SK-N-SH (cell line): ENCODE results near the gene CCR6. TPM values are rescaled to one million over a fixed set of nuclear protein-coding genes. Genes with fewer than 3 reads are reported as not detected.

ENCODE experiments used
- CTCF ChIA-PET: fragments of 300-600, 350-600 bp; formaldehyde crosslinking; extraction: SDS; loops from one replicate; lab custom pipeline; 2021; lab: Yijun Ruan, JAX
- POLR2A ChIA-PET: fragments of 350-600 bp; sonication (Branson Sonifier 250); formaldehyde crosslinking; extraction: SDS; loops from one replicate; lab custom pipeline; 2020; ENCODE audit warnings: antibody characterized with exemption, inconsistent platforms; lab: Yijun Ruan, JAX
- DNase-seq: peaks from one replicate; pipeline ENCODE4 v3.0.0; 2012
- H2AFZ ChIP-seq: fragments of 200-600 bp; sonication (generic); 2 replicates; pipeline ENCODE4 v1.8.1; 2016; ENCODE audit warnings: antibody characterized with exemption, mild to moderate bottlenecking, low read depth
- H3F3A ChIP-seq: fragments of 200-600 bp; sonication (generic); replicated peaks from 2 replicates; pipeline ENCODE3; 2016; ENCODE audit warnings: antibody characterized with exemption, mild to moderate bottlenecking; ENCODE audit not compliant: insufficient read depth
- H3K27ac ChIP-seq, 2 experiments: fragments of 200-500 bp in 1 of 2; fragments of 200-600 bp in 1 of 2; sonication (Bioruptor generic) in 1 of 2; sonication (generic), shearing (Covaris generic) in 1 of 2; 2 replicates each; pipeline versions ENCODE4 v1.5.1 to v1.6.1; 2014 to 2016; ENCODE audit warnings: low read depth in 2 of 2, inconsistent platforms in 1 of 2, low read length in 1 of 2, mild to moderate bottlenecking in 1 of 2, mixed read lengths in 1 of 2
- H3K27me3 ChIP-seq: fragments of 200-600 bp; sonication (generic), shearing (Covaris generic); 2 replicates; pipeline ENCODE4 v1.6.1; 2016; ENCODE audit warnings: mixed run types; ENCODE audit not compliant: insufficient read depth
- H3K36me3 ChIP-seq, 2 experiments: fragments of 200-500 bp in 1 of 2; fragments of 200-600 bp in 1 of 2; sonication (Bioruptor generic) in 1 of 2; sonication (generic) in 1 of 2; replicated peaks in 1 of 2; 2 replicates each; pipeline versions ENCODE3 to v1.5.1; 2014 to 2016; ENCODE audit warnings: low read length in 1 of 2, mild to moderate bottlenecking in 1 of 2; ENCODE audit not compliant: insufficient read depth in 2 of 2, control insufficient read depth in 1 of 2
- H3K4me1 ChIP-seq, 2 experiments: fragments of 200-500 bp in 1 of 2; fragments of 200-600 bp in 1 of 2; sonication (Bioruptor generic) in 1 of 2; sonication (generic), shearing (Covaris generic) in 1 of 2; 2 replicates each; pipeline versions ENCODE4 v1.5.1 to v1.6.1; 2014 to 2016; ENCODE audit warnings: low read depth in 1 of 2, low read length in 1 of 2, mixed run types in 1 of 2; ENCODE audit not compliant: insufficient read depth in 2 of 2, control insufficient read depth in 1 of 2
- H3K4me2 ChIP-seq: fragments of 200-600 bp; sonication (generic), shearing (Covaris generic); 2 replicates; pipeline ENCODE4 v1.6.1; 2017; ENCODE audit warnings: mixed run types
- H3K4me3 ChIP-seq, 2 experiments: fragments of 200-500 bp in 1 of 2; fragments of 200-600 bp in 1 of 2; sonication (Bioruptor generic) in 1 of 2; sonication (generic), shearing (Covaris generic) in 1 of 2; 2 replicates each; pipeline versions ENCODE4 v1.5.1 to v1.8.1; 2014 to 2016; ENCODE audit warnings: low read depth in 2 of 2, inconsistent platforms in 1 of 2, low read length in 1 of 2, mild to moderate bottlenecking in 1 of 2, mixed read lengths in 1 of 2, moderate library complexity in 1 of 2
- H3K79me2 ChIP-seq: fragments of 200-600 bp; sonication (generic); 2 replicates; pipeline ENCODE4 v1.8.1; 2017; ENCODE audit warnings: mild to moderate bottlenecking; ENCODE audit not compliant: insufficient read depth
- H3K9ac ChIP-seq: fragments of 200-600 bp; sonication (generic); 2 replicates; pipeline ENCODE4 v1.6.1; 2017; ENCODE audit warnings: mixed run types
- H3K9me2 ChIP-seq: fragments of 200-600 bp; sonication (generic); 2 replicates; pipeline ENCODE4 v1.6.1; 2017; ENCODE audit warnings: mixed run types
- H3K9me3 ChIP-seq: fragments of 200-600 bp; sonication (generic); 2 replicates; pipeline ENCODE4 v1.6.1; 2017; ENCODE audit warnings: mixed run types, mild to moderate bottlenecking, moderate library complexity
- H4K20me1 ChIP-seq: fragments of 200-600 bp; sonication (generic); 2 replicates; pipeline ENCODE4 v1.6.1; 2017; ENCODE audit warnings: mild to moderate bottlenecking, mixed run types; ENCODE audit not compliant: insufficient read depth
- ELF1 ChIP-seq: IDR thresholded peaks from 2 replicates; pipeline ENCODE4 v1.4.0; 2012
- EZH2phosphoT487 ChIP-seq: fragments of 200-600 bp; sonication (generic); IDR thresholded peaks from 2 replicates; pipeline ENCODE4 v1.6.1; 2017; ENCODE audit warnings: low read depth, mixed run types, mild to moderate bottlenecking, antibody characterized with exemption, moderate library complexity, borderline replicate concordance
- FOSL2 ChIP-seq: IDR thresholded peaks from 2 replicates; pipeline ENCODE4 v1.4.0; 2012; ENCODE audit warnings: low read depth, mild to moderate bottlenecking, moderate library complexity, borderline replicate concordance
- FOXJ3 ChIP-seq: sonication (generic); formaldehyde crosslinking; IDR thresholded peaks from 2 replicates; pipeline ENCODE4 v1.5.1; 2020; ENCODE audit warnings: mild to moderate bottlenecking, missing genetic modification reagents
- GABPA ChIP-seq: IDR thresholded peaks from 2 replicates; pipeline ENCODE4 v1.4.0; 2012; ENCODE audit warnings: low read depth, mild to moderate bottlenecking
- JUND ChIP-seq: IDR thresholded peaks from 2 replicates; pipeline ENCODE4 v1.4.0; 2012
- MEF2A ChIP-seq: IDR thresholded peaks from 2 replicates; pipeline ENCODE4 v1.4.0; 2012; ENCODE audit warnings: low read depth, borderline replicate concordance
- MXI1 ChIP-seq: IDR thresholded peaks from 2 replicates; pipeline ENCODE4 v1.6.1; 2012; ENCODE audit warnings: mild to moderate bottlenecking, low read depth, low read length, improper control_type of control experiment
- NFIC ChIP-seq: IDR thresholded peaks from 2 replicates; pipeline ENCODE4 v1.4.0; 2012; ENCODE audit warnings: borderline replicate concordance
- POLR2AphosphoS5 ChIP-seq: IDR thresholded peaks from 2 replicates; pipeline ENCODE4 v1.6.1; 2012; ENCODE audit warnings: low read depth, low read length
- RAD21 ChIP-seq: IDR thresholded peaks from 2 replicates; pipeline ENCODE4 v1.6.1; 2012; ENCODE audit warnings: mild to moderate bottlenecking, low read length
- RCOR1 ChIP-seq: fragments of 150-350 bp; IDR thresholded peaks from 2 replicates; pipeline ENCODE4 v1.6.1; 2017; ENCODE audit warnings: antibody characterized with exemption, low read length
- RXRA ChIP-seq: IDR thresholded peaks from 2 replicates; pipeline ENCODE4 v1.4.0; 2012; ENCODE audit warnings: low read depth, mild to moderate bottlenecking, borderline replicate concordance
- SIN3A ChIP-seq: IDR thresholded peaks from 2 replicates; pipeline ENCODE4 v1.6.1; 2012; ENCODE audit warnings: low read depth, mild to moderate bottlenecking, low read length, moderate library complexity, borderline replicate concordance
- SMC3 ChIP-seq: IDR thresholded peaks from 2 replicates; pipeline ENCODE4 v1.6.1; 2012; ENCODE audit warnings: low read depth, low read length, improper control_type of control experiment
- TCF12 ChIP-seq: IDR thresholded peaks from 2 replicates; pipeline ENCODE4 v1.4.0; 2012
- TEAD4 ChIP-seq: IDR thresholded peaks from 2 replicates; pipeline ENCODE4 v1.4.0; 2012; ENCODE audit warnings: mild to moderate bottlenecking, borderline replicate concordance; ENCODE audit not compliant: insufficient read depth
- WGBS: methylation state at CpG from one replicate; pipeline ENCODE4 v1.1.6; 2017; ENCODE audit warnings: low lambda C conversion rate; 5-methylcytosine and 5-hydroxymethylcytosine counted together
- polyA plus RNA-seq, 3 experiments: library from polyadenylated mRNA; depleted of rRNA; stranded (reverse); fragments of >200 nt; gene quantifications; 2 replicates each; pipeline ENCODE4 v1.2.3, GENCODE V29; 2012
- TF ChIP-seq, protein P1 (sequence below): fragments of 150-350 bp; IDR thresholded peaks from 2 replicates; pipeline ENCODE4 v1.6.1; 2016; ENCODE audit warnings: mild to moderate bottlenecking, low read depth, low read length
- TF ChIP-seq, protein P2 (sequence below): IDR thresholded peaks from 2 replicates; pipeline ENCODE4 v1.6.1; 2012; ENCODE audit warnings: mild to moderate bottlenecking, low read depth, low read length, moderate library complexity
- TF ChIP-seq, protein P3 (sequence below): IDR thresholded peaks from 2 replicates; pipeline ENCODE4 v1.4.0; 2012; ENCODE audit warnings: low read depth, borderline replicate concordance

Gene CCR6
- polyA plus RNA-seq, 1 of the 3 experiments (the other 2 are of a cell fraction): not detected

- Histone ChIP-seq H3K4me1 (peaks cover 0 to 7% of the 10 kb centered on the region in 2 experiments; a peak in 2 of 4 replicates), H3K79me2 (no peaks in the 10 kb centered on the region), H3K9me3 (no peaks in the 10 kb centered on the region), H3K9me2 (no peaks in the 10 kb centered on the region), H3F3A (peaks cover 6% of the 10 kb centered on the region), H3K9ac (no peak overlapping the region), H3K4me3 (no peak overlapping the region), H4K20me1 (no peaks in the 10 kb centered on the region), H3K27me3 (no peaks in the 10 kb centered on the region), H3K4me2 (no peak overlapping the region), H2AFZ (no peak overlapping the region), H3K36me3 (no peaks in the 10 kb centered on the region), H3K27ac (no peak overlapping the region)
- ChIA-PET CTCF (interaction anchor here (0.8 to 1.4 kb wide), 4 partner anchors 8 to 376 kb away, joined by 3 to 6 read pairs (median 4); partner anchors contain the start of gene CEP43), POLR2A (no interaction called here)
- WGBS: 71% methylated on average over 6 of the region's 6 CpGs
- DNase-seq: no peak
- TF ChIP-seq RAD21: no peak
- no peak for TF ChIP-seq RCOR1
- TF ChIP-seq ELF1: no peak
- TF ChIP-seq, protein P1, sequence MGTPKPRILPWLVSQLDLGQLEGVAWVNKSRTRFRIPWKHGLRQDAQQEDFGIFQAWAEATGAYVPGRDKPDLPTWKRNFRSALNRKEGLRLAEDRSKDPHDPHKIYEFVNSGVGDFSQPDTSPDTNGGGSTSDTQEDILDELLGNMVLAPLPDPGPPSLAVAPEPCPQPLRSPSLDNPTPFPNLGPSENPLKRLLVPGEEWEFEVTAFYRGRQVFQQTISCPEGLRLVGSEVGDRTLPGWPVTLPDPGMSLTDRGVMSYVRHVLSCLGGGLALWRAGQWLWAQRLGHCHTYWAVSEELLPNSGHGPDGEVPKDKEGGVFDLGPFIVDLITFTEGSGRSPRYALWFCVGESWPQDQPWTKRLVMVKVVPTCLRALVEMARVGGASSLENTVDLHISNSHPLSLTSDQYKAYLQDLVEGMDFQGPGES: no peak
- TF ChIP-seq TEAD4: no peak
- TF ChIP-seq GABPA: no peak
These were observed 28.1 kb downstream of the CCR6 start for GRCh38 chr6:167150941-167151549.

DNA sequence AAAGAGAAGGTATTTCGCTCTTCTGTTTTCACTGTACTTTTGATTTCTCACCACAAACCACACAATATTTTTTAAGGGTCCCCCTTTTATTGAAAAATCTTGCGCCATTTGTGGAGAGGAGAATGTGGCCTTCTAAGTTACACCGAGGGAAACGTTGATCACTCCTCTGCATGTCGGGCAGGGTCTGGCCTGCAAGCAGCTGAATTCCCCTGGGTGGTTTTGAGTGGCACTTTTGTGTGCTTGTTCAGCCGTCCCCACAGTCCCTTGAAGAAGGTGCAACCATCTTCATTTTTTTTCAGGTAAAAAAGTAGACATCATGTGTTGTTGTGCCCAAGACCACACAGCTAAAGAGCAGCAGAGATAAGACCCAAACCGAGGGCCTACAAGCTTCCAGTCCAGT is 28.8 kb downstream of the CCR6 start:
- Histone ChIP-seq H3F3A (peaks cover 6% of the 10 kb centered on the region), H3K4me3 (no peak overlapping the region), H3K27me3 (no peaks in the 10 kb centered on the region), H3K9me2 (no peaks in the 10 kb centered on the region), H3K79me2 (no peaks in the 10 kb centered on the region), H3K4me1 (peaks cover 0 to 7% of the 10 kb centered on the region in 2 experiments; a peak in 2 of 4 replicates), H2AFZ (no peak overlapping the region), H3K36me3 (no peaks in the 10 kb centered on the region), H3K4me2 (no peak overlapping the region), H3K9ac (no peak overlapping the region), H4K20me1 (no peaks in the 10 kb centered on the region), H3K27ac (no peak overlapping the region), H3K9me3 (no peaks in the 10 kb centered on the region)
- 73% methylated on average over 7 of the region's 7 CpGs for WGBS
- ChIA-PET POLR2A (no interaction called here), CTCF (interaction anchor here (0.9 to 1.4 kb wide), 3 partner anchors 9 to 376 kb away, joined by 4 to 6 read pairs (median 4); partner anchors contain the start of gene CEP43)
- DNase-seq: no peak
- TF ChIP-seq, protein P2, sequence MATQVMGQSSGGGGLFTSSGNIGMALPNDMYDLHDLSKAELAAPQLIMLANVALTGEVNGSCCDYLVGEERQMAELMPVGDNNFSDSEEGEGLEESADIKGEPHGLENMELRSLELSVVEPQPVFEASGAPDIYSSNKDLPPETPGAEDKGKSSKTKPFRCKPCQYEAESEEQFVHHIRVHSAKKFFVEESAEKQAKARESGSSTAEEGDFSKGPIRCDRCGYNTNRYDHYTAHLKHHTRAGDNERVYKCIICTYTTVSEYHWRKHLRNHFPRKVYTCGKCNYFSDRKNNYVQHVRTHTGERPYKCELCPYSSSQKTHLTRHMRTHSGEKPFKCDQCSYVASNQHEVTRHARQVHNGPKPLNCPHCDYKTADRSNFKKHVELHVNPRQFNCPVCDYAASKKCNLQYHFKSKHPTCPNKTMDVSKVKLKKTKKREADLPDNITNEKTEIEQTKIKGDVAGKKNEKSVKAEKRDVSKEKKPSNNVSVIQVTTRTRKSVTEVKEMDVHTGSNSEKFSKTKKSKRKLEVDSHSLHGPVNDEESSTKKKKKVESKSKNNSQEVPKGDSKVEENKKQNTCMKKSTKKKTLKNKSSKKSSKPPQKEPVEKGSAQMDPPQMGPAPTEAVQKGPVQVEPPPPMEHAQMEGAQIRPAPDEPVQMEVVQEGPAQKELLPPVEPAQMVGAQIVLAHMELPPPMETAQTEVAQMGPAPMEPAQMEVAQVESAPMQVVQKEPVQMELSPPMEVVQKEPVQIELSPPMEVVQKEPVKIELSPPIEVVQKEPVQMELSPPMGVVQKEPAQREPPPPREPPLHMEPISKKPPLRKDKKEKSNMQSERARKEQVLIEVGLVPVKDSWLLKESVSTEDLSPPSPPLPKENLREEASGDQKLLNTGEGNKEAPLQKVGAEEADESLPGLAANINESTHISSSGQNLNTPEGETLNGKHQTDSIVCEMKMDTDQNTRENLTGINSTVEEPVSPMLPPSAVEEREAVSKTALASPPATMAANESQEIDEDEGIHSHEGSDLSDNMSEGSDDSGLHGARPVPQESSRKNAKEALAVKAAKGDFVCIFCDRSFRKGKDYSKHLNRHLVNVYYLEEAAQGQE: no peak
- no peak for TF ChIP-seq FOXJ3 (CRISPR knock-in tag)
- TF ChIP-seq, protein P3, sequence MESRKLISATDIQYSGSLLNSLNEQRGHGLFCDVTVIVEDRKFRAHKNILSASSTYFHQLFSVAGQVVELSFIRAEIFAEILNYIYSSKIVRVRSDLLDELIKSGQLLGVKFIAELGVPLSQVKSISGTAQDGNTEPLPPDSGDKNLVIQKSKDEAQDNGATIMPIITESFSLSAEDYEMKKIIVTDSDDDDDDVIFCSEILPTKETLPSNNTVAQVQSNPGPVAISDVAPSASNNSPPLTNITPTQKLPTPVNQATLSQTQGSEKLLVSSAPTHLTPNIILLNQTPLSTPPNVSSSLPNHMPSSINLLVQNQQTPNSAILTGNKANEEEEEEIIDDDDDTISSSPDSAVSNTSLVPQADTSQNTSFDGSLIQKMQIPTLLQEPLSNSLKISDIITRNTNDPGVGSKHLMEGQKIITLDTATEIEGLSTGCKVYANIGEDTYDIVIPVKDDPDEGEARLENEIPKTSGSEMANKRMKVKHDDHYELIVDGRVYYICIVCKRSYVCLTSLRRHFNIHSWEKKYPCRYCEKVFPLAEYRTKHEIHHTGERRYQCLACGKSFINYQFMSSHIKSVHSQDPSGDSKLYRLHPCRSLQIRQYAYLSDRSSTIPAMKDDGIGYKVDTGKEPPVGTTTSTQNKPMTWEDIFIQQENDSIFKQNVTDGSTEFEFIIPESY: no peak
- no peak for TF ChIP-seq RCOR1
- TF ChIP-seq POLR2AphosphoS5: no peak
- TF ChIP-seq, protein P1: no peak
- no peak for TF ChIP-seq FOSL2
- TF ChIP-seq MEF2A: no peak
- TF ChIP-seq SMC3: no peak
- TF ChIP-seq TCF12: no peak
- TF ChIP-seq RXRA: no peak
- TF ChIP-seq TEAD4: no peak
- no peak for TF ChIP-seq JUND
- TF ChIP-seq NFIC: no peak
- TF ChIP-seq MXI1: no peak
- TF ChIP-seq EZH2phosphoT487: no peak
- TF ChIP-seq SIN3A: no peak
